Uterus (tissue), 2 donors: Measurements from ENCODE around the gene GRIK5.

Experiments used
- POLR2A ChIP-seq, 2 donors: fragments of 450-650 bp; IDR thresholded peaks; one replicate each; pipeline ENCODE4 v1.6.1; 2016; ENCODE audit warnings: antibody characterized with exemption in 2 of 2, mild to moderate bottlenecking in 1 of 2, moderate library complexity in 1 of 2
- TF ChIP-seq, protein P1 (sequence below), 4 experiments: fragments of 200-600 bp in 2 of 4; fragments of 450-650 bp in 2 of 4; sonication (generic) in 2 of 4; IDR thresholded peaks; one replicate each; pipeline ENCODE4 v1.5.1; 2016 to 2019; ENCODE audit warnings: antibody characterized with exemption in 4 of 4, mild to moderate bottlenecking in 2 of 4, moderate library complexity in 1 of 4

DNA sequence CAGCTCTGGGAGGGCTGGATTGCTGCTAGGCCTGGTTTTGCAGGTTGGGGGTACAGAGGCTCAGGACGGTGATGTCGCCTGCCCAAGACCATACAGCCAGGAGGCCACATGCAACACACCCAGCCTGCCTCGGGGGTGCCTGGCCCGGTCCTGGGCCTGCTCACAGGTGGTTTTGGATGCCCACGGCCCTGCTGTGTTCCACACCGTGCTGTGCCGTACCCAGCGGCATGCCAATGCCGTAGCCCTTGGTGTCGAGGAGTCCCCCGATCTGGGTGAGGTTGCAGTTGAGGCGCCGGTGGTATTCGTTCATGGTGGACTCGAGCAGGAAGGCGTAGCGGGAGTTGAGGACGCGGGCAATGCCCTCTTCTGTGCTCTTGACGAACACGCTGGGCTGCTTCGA, 64.5 kb downstream of the GRIK5 start:
- TF ChIP-seq, protein P1, sequence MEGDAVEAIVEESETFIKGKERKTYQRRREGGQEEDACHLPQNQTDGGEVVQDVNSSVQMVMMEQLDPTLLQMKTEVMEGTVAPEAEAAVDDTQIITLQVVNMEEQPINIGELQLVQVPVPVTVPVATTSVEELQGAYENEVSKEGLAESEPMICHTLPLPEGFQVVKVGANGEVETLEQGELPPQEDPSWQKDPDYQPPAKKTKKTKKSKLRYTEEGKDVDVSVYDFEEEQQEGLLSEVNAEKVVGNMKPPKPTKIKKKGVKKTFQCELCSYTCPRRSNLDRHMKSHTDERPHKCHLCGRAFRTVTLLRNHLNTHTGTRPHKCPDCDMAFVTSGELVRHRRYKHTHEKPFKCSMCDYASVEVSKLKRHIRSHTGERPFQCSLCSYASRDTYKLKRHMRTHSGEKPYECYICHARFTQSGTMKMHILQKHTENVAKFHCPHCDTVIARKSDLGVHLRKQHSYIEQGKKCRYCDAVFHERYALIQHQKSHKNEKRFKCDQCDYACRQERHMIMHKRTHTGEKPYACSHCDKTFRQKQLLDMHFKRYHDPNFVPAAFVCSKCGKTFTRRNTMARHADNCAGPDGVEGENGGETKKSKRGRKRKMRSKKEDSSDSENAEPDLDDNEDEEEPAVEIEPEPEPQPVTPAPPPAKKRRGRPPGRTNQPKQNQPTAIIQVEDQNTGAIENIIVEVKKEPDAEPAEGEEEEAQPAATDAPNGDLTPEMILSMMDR (IDR thresholded peaks at IDR 0.05) = no peak
- TF ChIP-seq POLR2A (IDR thresholded peaks at IDR 0.05) = no peak
